B cell (primary cell): Measurements from ENCODE around the gene TTLL5. TPM values are rescaled to one million over a fixed set of nuclear protein-coding genes. Genes with fewer than 3 reads are reported as not detected.

Source experiments
- ATAC-seq: fragments of 200-7000 bp; cut with Tn5 transposase; one replicate; pipeline ENCODE4 v1.10.0; 2021; ENCODE audit warnings: low read depth, mild to moderate bottlenecking, moderate number of reproducible peaks, moderate library complexity
- CTCF ChIA-PET: fragments of 350-600 bp; sonication (Branson Sonifier 250); formaldehyde crosslinking; loops from one replicate; lab custom pipeline; 2021; ENCODE audit warnings: antibody characterized with exemption, inconsistent platforms; lab: Charles Lee
- POLR2A ChIA-PET: fragments of 350-600 bp; sonication (Branson Sonifier 250); formaldehyde crosslinking; loops from one replicate; lab custom pipeline; 2021; ENCODE audit warnings: antibody characterized with exemption; lab: Charles Lee
- DNase-seq: peaks from one replicate; pipeline ENCODE4 v3.0.0; 2013
- H2AFZ ChIP-seq: 2 replicates; pipeline ENCODE4 v1.6.1; 2012; ENCODE audit warnings: mild to moderate bottlenecking, low read depth, low read length; ENCODE audit not compliant: insufficient read depth, poor library complexity, severe bottlenecking
- H3K27ac ChIP-seq, 2 donors: 1 replicate in 1 of 2; 2 replicates in 1 of 2; pipeline ENCODE4 v1.5.1; 2012 to 2013; ENCODE audit warnings: low read length in 2 of 2, mild to moderate bottlenecking in 2 of 2, moderate library complexity in 1 of 2
- H3K27me3 ChIP-seq, 4 experiments: fragments of 200-600 bp in 1 of 4; sonication (generic) in 1 of 4; replicated peaks in 1 of 4; 1 replicate in 2 of 4; 2 replicates in 2 of 4; pipeline versions ENCODE4 v1.6.1 to v1.7.0; 2013 to 2016; ENCODE audit warnings: low read length in 3 of 4, mild to moderate bottlenecking in 2 of 4, mixed read lengths in 1 of 4, moderate library complexity in 1 of 4; ENCODE audit not compliant: insufficient read depth in 4 of 4, control insufficient read depth in 3 of 4; ENCODE audit errors: control extremely low read depth in 1 of 4
- H3K36me3 ChIP-seq, 2 experiments: replicated peaks in 1 of 2; 1 replicate in 1 of 2; 2 replicates in 1 of 2; pipeline versions ENCODE4 v1.6.1 to v1.7.1; 2013; ENCODE audit warnings: low read length in 1 of 2; ENCODE audit not compliant: insufficient read depth in 2 of 2, control insufficient read depth in 1 of 2; ENCODE audit errors: control extremely low read depth in 1 of 2, extremely low read depth in 1 of 2
- H3K4me1 ChIP-seq, 2 donors: fragments of 200-600 bp in 1 of 2; sonication (generic) in 1 of 2; 1 replicate in 1 of 2; 2 replicates in 1 of 2; pipeline versions ENCODE4 v1.5.1 to v1.6.1; 2013 to 2017; ENCODE audit warnings: low read length in 2 of 2; ENCODE audit not compliant: control insufficient read depth in 2 of 2, insufficient read depth in 2 of 2
- H3K4me2 ChIP-seq: replicated peaks from 2 replicates; pipeline ENCODE3; 2012; ENCODE audit warnings: mild to moderate bottlenecking, low read depth, low read length; ENCODE audit not compliant: poor library complexity, severe bottlenecking
- H3K4me3 ChIP-seq, 5 experiments: fragments of 200-600 bp in 1 of 5; sonication (generic) in 1 of 5; 1 replicate in 3 of 5; 2 replicates in 2 of 5; pipeline versions ENCODE4 v1.5.1 to v1.7.0; 2011 to 2016; ENCODE audit warnings: low read length in 4 of 5, mild to moderate bottlenecking in 4 of 5, low read depth in 2 of 5, control low read depth in 1 of 5, moderate library complexity in 1 of 5; ENCODE audit not compliant: insufficient read depth in 1 of 5; ENCODE audit errors: control extremely low read depth in 1 of 5, extremely low read depth in 1 of 5
- H3K79me2 ChIP-seq: fragments of 200-600 bp; sonication (generic); one replicate; pipeline ENCODE4 v1.6.0; 2016; ENCODE audit warnings: low read length; ENCODE audit not compliant: control insufficient read depth, insufficient read depth
- H3K9ac ChIP-seq: fragments of 200-600 bp; sonication (generic); 2 replicates; pipeline ENCODE4 v1.6.1; 2017; ENCODE audit warnings: mild to moderate bottlenecking, low read length, moderate library complexity
- H3K9me3 ChIP-seq, 3 donors: one replicate each; pipeline versions ENCODE4 v1.6.1 to v1.7.1; 2013; ENCODE audit warnings: low read length in 2 of 3; ENCODE audit not compliant: control insufficient read depth in 2 of 3, insufficient read depth in 1 of 3; ENCODE audit errors: control extremely low read depth in 1 of 3
- H4K20me1 ChIP-seq: 2 replicates; pipeline ENCODE4 v1.6.0; 2012; ENCODE audit warnings: mild to moderate bottlenecking, low read length; ENCODE audit not compliant: insufficient read depth, control insufficient read depth, poor library complexity, severe bottlenecking
- H3K27ac Mint-ChIP-seq: one replicate; pipeline ENCODE4 v1.8.0; 2021; ENCODE audit warnings: mixed read lengths
- H3K27me3 Mint-ChIP-seq: one replicate; pipeline ENCODE4 v1.8.0; 2021; ENCODE audit warnings: mixed read lengths
- H3K4me1 Mint-ChIP-seq: one replicate; pipeline ENCODE4 v1.8.0; 2021; ENCODE audit warnings: mixed read lengths
- H3K4me3 Mint-ChIP-seq: one replicate; pipeline ENCODE4 v1.8.0; 2021; ENCODE audit warnings: mixed read lengths
- H3K9me3 Mint-ChIP-seq: one replicate; pipeline ENCODE4 v1.8.0; 2022; ENCODE audit warnings: mixed read lengths; ENCODE audit not compliant: insufficient read depth
- CTCF ChIP-seq: fragments of 200-600 bp; IDR thresholded peaks from one replicate; pipeline ENCODE4 v1.8.0; 2022; ENCODE audit warnings: antibody characterized with exemption, mild to moderate bottlenecking
- EZH2 ChIP-seq: IDR thresholded peaks from 2 replicates; pipeline ENCODE4 v1.6.1; 2012; ENCODE audit warnings: borderline replicate concordance, low read depth, mild to moderate bottlenecking, moderate library complexity, low read length; ENCODE audit not compliant: insufficient read depth, poor library complexity, severe bottlenecking
- WGBS: methylation state at CpG from one replicate; pipeline ENCODE4 v1.1.5; 2013; ENCODE audit warnings: missing lambda C conversion rate; ENCODE audit not compliant: insufficient coverage; 5-methylcytosine and 5-hydroxymethylcytosine counted together
- intact Hi-C: fragments of 100-400 bp; cut with micrococcal nuclease; formaldehyde crosslinking; loops from one replicate; pipeline ENCODE4 v1.10.0; 2022
- polyA plus RNA-seq: library from polyadenylated mRNA; depleted of rRNA; stranded (reverse); fragments of >200 nt; gene quantifications from 2 replicates; pipeline ENCODE4 v1.2.3, GENCODE V29; 2012
- total RNA-seq, 2 donors: library from RNA; stranded (reverse); fragments of 120-200 nt in 1 of 2; gene quantifications; 1 replicate in 1 of 2; 2 replicates in 1 of 2; pipeline versions ENCODE4 v1.2.3 to v1.2.4, GENCODE V29; 2013 to 2022

The TTLL5 gene
- total and polyA plus RNA-seq, 2 donors (not counting 1 experiment from before 2014, with no cell fraction given), result 10.9 to 50.9 TPM

DNA sequence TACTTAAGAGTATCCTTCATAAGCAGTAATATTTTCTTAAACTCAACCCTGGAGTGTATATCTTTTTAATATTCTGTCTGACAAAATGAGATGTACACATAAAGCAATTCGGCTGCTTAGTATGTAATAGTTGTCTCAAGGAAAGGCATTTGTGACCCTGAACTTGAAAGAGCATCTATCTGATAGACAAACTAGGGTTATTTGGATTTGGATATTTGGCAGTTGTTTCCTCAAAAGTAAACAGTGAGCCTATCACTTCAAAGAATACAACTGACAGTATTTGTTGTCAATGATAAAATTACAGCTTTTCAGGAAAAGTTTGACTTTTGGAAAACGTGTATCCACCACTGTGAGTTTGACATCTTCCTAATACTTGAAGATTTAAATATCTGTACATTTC is 197.3 kb downstream of the TTLL5 start:
- no peak overlapping the region for H3K4me3 ChIP-seq
- intact Hi-C loops, result no loop called here
- no peak overlapping the region for H3K9ac ChIP-seq
- H3K79me2 ChIP-seq, result no peaks in the 10 kb centered on the region
- ATAC-seq, result no peak
- no peaks in the 10 kb centered on the region for H3K9me3 ChIP-seq
- H4K20me1 ChIP-seq, result no peaks in the 10 kb centered on the region
- Mint-ChIP-seq H3K4me3 (no peak overlapping the region), H3K9me3 (no peaks in the 10 kb centered on the region), H3K27me3 (no peaks in the 10 kb centered on the region), H3K27ac (no peak overlapping the region), H3K4me1 (no peaks in the 10 kb centered on the region)
- DNase-seq, result no peak
- no peaks in the 10 kb centered on the region for H3K27me3 ChIP-seq
- TF ChIP-seq CTCF (no peak), EZH2 (no peak)
- H2AFZ ChIP-seq, result no peak overlapping the region
- H3K4me2 ChIP-seq, result no peak overlapping the region
- H3K27ac ChIP-seq, result no peak overlapping the region
- H3K36me3 ChIP-seq, result peaks cover 0 to 2% of the 10 kb centered on the region in 2 experiments
- CTCF ChIA-PET, result no interaction called here
- H3K4me1 ChIP-seq, result no peaks in the 10 kb centered on the region
- WGBS, result no CpG with 5 or more reads among the region's 2 CpGs
- POLR2A ChIA-PET, result no interaction called here

DNA sequence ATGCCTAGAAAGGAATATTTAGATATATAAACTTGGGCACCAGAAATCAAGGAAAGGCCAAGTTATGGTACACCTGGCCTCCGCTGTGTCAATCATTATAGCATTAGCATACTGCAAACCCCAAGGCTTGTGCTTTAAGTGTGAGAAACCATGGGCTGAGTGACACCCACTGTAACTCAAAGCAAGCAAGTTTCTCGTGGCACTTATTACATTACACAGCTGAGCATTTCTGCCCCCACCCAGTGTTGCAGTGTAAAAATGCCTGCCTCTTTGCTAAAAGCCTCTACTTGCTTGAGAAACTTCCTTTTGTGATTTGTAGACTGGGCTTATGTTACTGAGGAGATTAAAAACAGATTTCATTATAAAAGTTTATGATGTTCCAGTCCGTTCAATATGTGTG is 198.7 kb downstream of the TTLL5 start:
- no peak overlapping the region for H2AFZ ChIP-seq
- no peaks in the 10 kb centered on the region for H3K4me1 ChIP-seq
- H3K27ac ChIP-seq, result no peak overlapping the region
- TF ChIP-seq CTCF (no peak), EZH2 (no peak)
- intact Hi-C loops, result no loop called here
- DNase-seq (no peak), ATAC-seq (no peak)
- WGBS, result no CpG with 5 or more reads among the region's 3 CpGs
- CTCF ChIA-PET, result no interaction called here
- no peaks in the 10 kb centered on the region for H3K27me3 ChIP-seq
- H3K36me3 ChIP-seq, result peaks cover 0 to 2% of the 10 kb centered on the region in 2 experiments
- no peaks in the 10 kb centered on the region for H3K27me3 Mint-ChIP-seq
- no peak overlapping the region for H3K27ac Mint-ChIP-seq
- H3K4me2 ChIP-seq, result no peak overlapping the region
- no peaks in the 10 kb centered on the region for H3K79me2 ChIP-seq
- no peak overlapping the region for H3K4me3 ChIP-seq
- no peaks in the 10 kb centered on the region for H3K9me3 ChIP-seq
- H3K4me3 Mint-ChIP-seq, result no peak overlapping the region
- POLR2A ChIA-PET, result no interaction called here
- H3K9ac ChIP-seq, result no peak overlapping the region
- no peaks in the 10 kb centered on the region for H4K20me1 ChIP-seq
- H3K4me1 Mint-ChIP-seq, result no peaks in the 10 kb centered on the region
- no peaks in the 10 kb centered on the region for H3K9me3 Mint-ChIP-seq
